Thyroid gland (tissue), 4 donors: ENCODE measurements around the gene ZNF205. TPM values are rescaled to one million over a fixed set of nuclear protein-coding genes. Genes with fewer than 3 reads are reported as not detected.
A peak's percentile ranks its signal among the peaks of the same experiment; 100 is the strongest.

Experiments used
- DNase-seq, 2 donors: peaks; one replicate each; pipeline ENCODE4 v3.0.0-alpha.2; 2019
- H3K27ac ChIP-seq, 3 donors: fragments of 200-600 bp; sonication (generic); 1 replicate in 2 of 3; 2 replicates in 1 of 3; pipeline ENCODE4 v1.5.1; 2016 to 2019; ENCODE audit warnings: mild to moderate bottlenecking in 1 of 3, moderate library complexity in 1 of 3
- H3K27me3 ChIP-seq: fragments of 200-600 bp; sonication (generic); one replicate; pipeline ENCODE4 v1.5.1; 2019
- H3K36me3 ChIP-seq, 2 donors: fragments of 200-600 bp; sonication (generic); one replicate each; pipeline ENCODE4 v1.5.1; 2016 to 2019
- H3K4me1 ChIP-seq, 2 donors: fragments of 200-600 bp; sonication (generic); one replicate each; pipeline ENCODE4 v1.5.1; 2017 to 2019
- H3K4me3 ChIP-seq, 3 donors: fragments of 200-600 bp; sonication (generic); replicated peaks in 1 of 3; 1 replicate in 2 of 3; 2 replicates in 1 of 3; pipeline ENCODE4 v1.5.1; 2016; ENCODE audit warnings: mild to moderate bottlenecking in 1 of 3
- H3K9me3 ChIP-seq: fragments of 200-600 bp; sonication (generic); one replicate; pipeline ENCODE4 v1.5.1; 2017
- CTCF ChIP-seq, 6 experiments: fragments of 200-600 bp in 3 of 6; fragments of 450-650 bp in 3 of 6; sonication (generic) in 3 of 6; IDR thresholded peaks; one replicate each; pipeline ENCODE4 v1.5.1; 2016 to 2019; ENCODE audit warnings: antibody characterized with exemption in 6 of 6, mild to moderate bottlenecking in 2 of 6, inconsistent platforms in 1 of 6, moderate library complexity in 1 of 6
- POLR2A ChIP-seq, 2 donors: fragments of 450-650 bp; IDR thresholded peaks; one replicate each; pipeline ENCODE4 v1.6.1; 2017; ENCODE audit warnings: antibody characterized with exemption in 2 of 2, mild to moderate bottlenecking in 2 of 2, moderate library complexity in 1 of 2
- WGBS, 2 donors: methylation state at CpG; one replicate each; pipeline ENCODE4 v1.1.5; 2017; 5-methylcytosine and 5-hydroxymethylcytosine counted together
- intact Hi-C: fragments of 100-400 bp; cut with DNase I; formaldehyde crosslinking; loops from one replicate; pipeline ENCODE4 v1.15.1; 2023
- total RNA-seq, 4 donors: library from RNA; depleted of rRNA; stranded (reverse); fragments of >200 nt; gene quantifications; one replicate each; pipeline ENCODE4 v1.2.3, GENCODE V29; 2016

ZNF205 gene
- total RNA-seq, 4 donors from 2014 or later = 18.5 to 28.9 (median 19.6) TPM

DNA sequence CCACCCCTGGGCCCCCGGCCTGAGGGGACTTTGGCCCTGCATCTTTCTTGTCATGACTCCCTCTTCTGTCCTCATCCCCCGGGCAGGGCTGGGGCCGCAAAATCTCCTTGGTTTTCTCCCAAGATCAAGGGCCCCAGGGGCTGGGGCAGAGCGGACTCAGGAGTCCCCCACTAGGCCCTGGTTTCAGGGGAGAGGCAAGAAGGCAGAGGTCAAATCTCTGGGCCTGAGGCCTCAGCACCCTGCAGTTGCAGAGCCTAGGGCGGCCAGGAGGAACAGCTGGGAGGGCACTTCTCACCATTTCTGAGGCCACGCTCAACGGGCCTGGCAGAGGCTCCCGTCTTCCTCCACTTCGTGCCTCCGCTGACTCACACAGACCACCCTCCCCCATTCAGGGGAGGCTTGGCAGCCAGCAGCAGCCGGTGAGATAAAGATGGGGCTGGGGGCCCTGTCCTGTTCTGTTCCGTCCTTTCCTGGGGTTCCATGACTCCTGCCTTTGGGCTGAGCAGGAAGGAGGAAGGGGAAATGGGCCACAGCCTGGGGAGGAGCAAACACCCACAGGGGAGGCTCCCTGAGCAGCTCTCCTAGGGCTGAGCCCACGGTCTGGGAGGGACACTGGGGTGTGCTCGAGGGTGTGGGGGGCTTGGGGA is 25.7 kb upstream of the ZNF205 start:
- no peaks in the 10 kb centered on the region for H3K27me3 ChIP-seq
- H3K4me1 ChIP-seq = peaks cover 7 to 17% of the 10 kb centered on the region in 2 donors
- no peaks in the 10 kb centered on the region for H3K9me3 ChIP-seq
- no peaks in the 10 kb centered on the region for H3K36me3 ChIP-seq
- TF ChIP-seq POLR2A (IDR thresholded peaks at IDR 0.05) (no peak), CTCF (IDR thresholded peaks at IDR 0.05) (no peak)
- DNase-seq = no peak
- H3K27ac ChIP-seq = peak overlapping the region in 2 of 3 donors; percentile 44 to 55
- H3K4me3 ChIP-seq = no peak overlapping the region
- 73 to 80% methylated on average over 1 to 12 of the region's 14 CpGs for WGBS, 2 donors
- intact Hi-C loops = no loop called here

DNA sequence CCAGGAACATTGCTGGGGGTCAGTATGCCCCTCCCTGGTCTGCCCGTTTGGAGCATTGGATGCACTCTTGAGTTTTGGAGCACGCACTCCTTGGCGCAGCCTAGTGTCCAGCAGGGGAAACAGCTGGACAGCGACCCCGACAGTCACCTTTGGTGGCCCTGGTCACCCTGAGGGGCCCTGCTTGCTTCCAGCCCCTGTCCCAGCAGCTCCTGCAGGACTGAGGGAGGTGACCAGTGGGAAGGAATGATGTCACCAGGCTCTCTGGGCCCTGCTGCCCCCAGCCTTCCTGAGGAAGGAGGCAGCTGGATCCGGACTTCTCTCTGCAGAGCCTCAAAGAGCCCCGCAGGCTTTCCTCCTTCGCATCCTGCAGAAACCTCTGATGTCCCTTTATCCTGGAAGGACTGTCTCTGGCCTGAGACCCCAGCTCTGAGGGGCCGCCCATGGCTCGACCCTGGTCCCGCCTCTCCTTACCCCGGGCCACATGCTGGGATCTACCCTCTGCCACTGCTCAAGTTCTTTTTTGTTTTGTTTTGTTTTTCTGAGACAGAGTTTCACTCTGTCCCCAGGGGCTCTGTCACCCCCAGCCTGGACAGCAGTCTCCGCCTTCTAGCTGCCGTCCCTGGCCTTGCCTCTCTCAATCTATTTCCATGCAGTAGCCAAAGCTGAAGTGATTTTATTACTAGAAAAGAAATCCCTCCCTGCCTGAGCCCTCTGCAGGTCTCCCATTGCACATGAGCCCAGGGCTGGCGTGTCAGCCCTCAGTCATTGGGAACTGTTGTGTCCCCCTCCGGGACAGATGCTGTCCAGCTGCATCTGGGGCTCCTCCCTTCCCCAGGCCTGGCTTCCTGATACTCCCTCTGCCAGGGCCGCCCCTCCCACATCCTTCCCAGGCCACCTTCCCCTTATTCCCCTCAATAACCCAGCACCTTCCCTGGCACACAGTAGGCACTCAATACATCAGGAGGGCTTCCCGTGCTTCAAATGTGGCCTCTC is 24.8 kb upstream of the ZNF205 start:
- Histone ChIP-seq H3K36me3 (no peaks in the 10 kb centered on the region), H3K9me3 (no peaks in the 10 kb centered on the region), H3K4me1 (peaks cover 7 to 17% of the 10 kb centered on the region in 2 donors), H3K27me3 (no peaks in the 10 kb centered on the region), H3K27ac (peak overlapping the region in 2 of 3 donors; percentile 44 to 55), H3K4me3 (no peak overlapping the region)
- DNase-seq = peak in 1 of 2 donors; percentile 26
- WGBS, 2 donors = 47 to 51% methylated on average over 14 to 16 of the region's 18 CpGs
- TF ChIP-seq POLR2A (IDR thresholded peaks at IDR 0.05) = no peak
- TF ChIP-seq CTCF (IDR thresholded peaks at IDR 0.05) = peak in 1 of 6 experiments; percentile 12
- intact Hi-C loops = no loop called here

DNA sequence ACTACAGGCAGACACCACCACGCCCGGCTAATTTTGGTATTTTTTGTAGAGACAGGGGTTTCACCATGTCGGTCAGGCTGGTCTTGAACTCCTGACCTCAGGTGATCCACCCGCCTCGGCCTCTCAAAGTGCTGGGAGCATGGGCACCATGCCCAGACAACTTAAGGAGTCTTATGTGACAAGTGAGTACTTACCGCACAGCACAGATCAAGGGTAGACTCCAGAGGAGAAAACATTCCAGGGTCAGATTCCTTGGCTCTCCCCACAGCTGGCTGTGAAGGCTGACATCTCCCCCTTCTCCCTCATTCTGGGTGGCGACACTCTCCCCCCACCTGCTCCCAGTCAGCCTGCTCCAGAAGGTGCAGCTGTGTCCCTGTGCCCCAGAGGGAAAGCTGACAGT is 23.9 kb upstream of the ZNF205 start:
- Histone ChIP-seq H3K27ac (no peak overlapping the region), H3K9me3 (no peaks in the 10 kb centered on the region), H3K4me3 (no peak overlapping the region), H3K27me3 (no peaks in the 10 kb centered on the region), H3K36me3 (no peaks in the 10 kb centered on the region), H3K4me1 (peaks cover 7 to 17% of the 10 kb centered on the region in 2 donors)
- intact Hi-C loops = no loop called here
- DNase-seq = peak; percentile 60 to 79
- no peak for TF ChIP-seq CTCF (IDR thresholded peaks at IDR 0.05)
- TF ChIP-seq POLR2A (IDR thresholded peaks at IDR 0.05) = no peak
- 29 to 43% methylated on average over 7 of the region's 7 CpGs for WGBS, 2 donors

GRCh38 chr16:3088925-3089716 is 23.3 kb upstream of the ZNF205 start:
- Histone ChIP-seq H3K36me3 (no peaks in the 10 kb centered on the region), H3K27ac (no peak overlapping the region), H3K4me1 (peaks cover 7 to 17% of the 10 kb centered on the region in 2 donors), H3K4me3 (no peak overlapping the region), H3K9me3 (no peaks in the 10 kb centered on the region), H3K27me3 (no peaks in the 10 kb centered on the region)
- 87 to 91% methylated on average over 19 to 38 of the region's 71 CpGs for WGBS, 2 donors
- TF ChIP-seq POLR2A (IDR thresholded peaks at IDR 0.05) (no peak), CTCF (IDR thresholded peaks at IDR 0.05) (no peak)
- intact Hi-C loops = no loop called here
- DNase-seq = no peak
